Putamen (tissue), 1 donor: ENCODE results near the gene HNF1A.
"Not testable (repeated sequence)": the region's sequence is repeated elsewhere in the genome, so short reads cannot be mapped to it uniquely, and the experiment has no call there.

Experiments used
- DNase-seq: peaks from one replicate; pipeline ENCODE4 v3.0.0-alpha.2; 2016; ENCODE audit warnings: low spot score

HNF1A gene

GRCh38 chr12:121011820-121012219 is 33.5 kb downstream of the HNF1A start:
- no peak for DNase-seq

- no peak for DNase-seq
Measured at GRCh38 chr12:121013715-121014114, 35.4 kb downstream of the HNF1A start.

GRCh38 chr12:121015825-121016766 is 37.8 kb downstream of the HNF1A start, which contains the start of gene C12orf43:
C12orf43 (minus strand) TSS chr12:121016487; CDS start chr12:121016474, 13 bp downstream.
- DNase-seq = peak; percentile 93

- DNase-seq = no peak
Measured at GRCh38 chr12:121017966-121018491, 39.7 kb downstream of the HNF1A start.

- DNase-seq = no peak
Measured at GRCh38 chr12:121018860-121019617, 40.7 kb downstream of the HNF1A start.

- no peak for DNase-seq
Measured at GRCh38 chr12:121021754-121022153, 43.4 kb downstream of the HNF1A start.

GRCh38 chr12:121022713-121023112 is 44.4 kb downstream of the HNF1A start:
- no peak for DNase-seq

- DNase-seq = no peak
Measured at GRCh38 chr12:121023799-121024198, 45.5 kb downstream of the HNF1A start.

GRCh38 chr12:121025442-121026226 is 47.3 kb downstream of the HNF1A start:
- DNase-seq = no peak

- no peak for DNase-seq
Measured at GRCh38 chr12:121026274-121027045, 48.1 kb downstream of the HNF1A start.

- no peak for DNase-seq
Measured at GRCh38 chr12:121030576-121031212, 52.4 kb downstream of the HNF1A start.

- no peak for DNase-seq
Measured at GRCh38 chr12:121033625-121034349, 55.4 kb downstream of the HNF1A start.

- DNase-seq = no peak
Measured at GRCh38 chr12:121034616-121035305, 56.4 kb downstream of the HNF1A start.

- no peak for DNase-seq
Measured at GRCh38 chr12:121036810-121037326, 58.5 kb downstream of the HNF1A start.

GRCh38 chr12:121038861-121039668 is 60.7 kb downstream of the HNF1A start, which contains the start of gene OASL:
OASL (minus strand) TSS chr12:121039246; CDS start chr12:121038971, 275 bp downstream.
- DNase-seq = no peak

- no peak for DNase-seq
Measured at GRCh38 chr12:121043067-121043466, 64.7 kb downstream of the HNF1A start.

GRCh38 chr12:121047400-121047799 is 69.1 kb downstream of the HNF1A start:
- DNase-seq = not testable (repeated sequence)

GRCh38 chr12:121048442-121048841 is 70.1 kb downstream of the HNF1A start:
- DNase-seq = no peak
